ENCODE data around the gene ZP2.

DNA sequence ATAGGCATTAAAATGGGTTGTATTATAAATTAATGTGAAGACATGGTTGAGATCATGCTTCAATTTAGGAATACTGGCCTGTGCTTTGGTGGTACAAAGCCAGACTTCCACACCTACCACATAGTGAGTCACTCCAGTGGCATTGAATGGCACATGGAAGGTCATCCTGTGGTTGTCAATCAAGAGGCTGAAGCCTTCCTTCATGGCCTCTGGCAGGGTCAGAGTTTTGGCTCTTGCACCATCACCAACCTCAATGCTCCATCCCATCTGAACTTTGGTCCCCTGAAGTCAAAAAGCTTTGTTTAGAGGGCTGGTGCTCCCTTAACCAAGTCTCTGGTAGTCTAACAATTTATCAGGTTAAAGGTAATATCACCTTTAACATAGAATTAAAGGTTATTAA is 6.1 kb downstream of the ZP2 start:
- TF ChIP-seq RAD21 (IDR thresholded peaks at IDR 0.05; ENCODE audit: low read depth): no peak
- no peak for TF ChIP-seq CREB1 (IDR thresholded peaks at IDR 0.05; ENCODE audit: low read depth)
- TF ChIP-seq YY1 (IDR thresholded peaks at IDR 0.05; ENCODE audit: low read depth): no peak
- TF ChIP-seq MAX (IDR thresholded peaks at IDR 0.05): no peak
- TF ChIP-seq REST (IDR thresholded peaks at IDR 0.05; ENCODE audit: low read depth): no peak
- TF ChIP-seq EP300 (IDR thresholded peaks at IDR 0.05; ENCODE audit: borderline replicate concordance): no peak
- TF ChIP-seq NFIC (IDR thresholded peaks at IDR 0.05): no peak
- TF ChIP-seq FOXM1 (IDR thresholded peaks at IDR 0.05; ENCODE audit: borderline replicate concordance, low read depth): no peak
- no peak for TF ChIP-seq TAF1 (IDR thresholded peaks at IDR 0.05; ENCODE audit: low read depth)
- no peak for TF ChIP-seq ZBTB7A (IDR thresholded peaks at IDR 0.05; ENCODE audit: low read depth)
- TF ChIP-seq CEBPB (IDR thresholded peaks at IDR 0.05): no peak
- TF ChIP-seq TCF12 (IDR thresholded peaks at IDR 0.05; ENCODE audit: low read depth): no peak
- TF ChIP-seq USF1 (IDR thresholded peaks at IDR 0.05): no peak
- TF ChIP-seq EGR1 (IDR thresholded peaks at IDR 0.05): no peak
